HEK293 (cell line): ENCODE measurements around the gene SYNPO.

Experiments
- CTCF ChIA-PET: fragments of 350-600 bp; formaldehyde crosslinking; extraction: SDS; loops from one replicate; lab custom pipeline; 2021; ENCODE audit warnings: antibody characterized with exemption; lab: Yijun Ruan, JAX
- POLR2A ChIA-PET: fragments of 300-600 bp; formaldehyde crosslinking; extraction: SDS; loops from one replicate; lab custom pipeline; 2020; ENCODE audit warnings: antibody characterized with exemption, inconsistent platforms; lab: Yijun Ruan, JAX
- H3K27ac ChIP-seq: fragments of 200-500 bp; sonication (Bioruptor generic); 2 replicates; pipeline ENCODE4 v1.5.1; 2014; ENCODE audit warnings: low read depth, low read length, control low read depth, inconsistent platforms; ENCODE audit errors: extremely low read depth
- H3K36me3 ChIP-seq, 2 experiments: fragments of 200-500 bp in 1 of 2; sonication (Bioruptor generic) in 1 of 2; 1 replicate in 1 of 2; 2 replicates in 1 of 2; pipeline ENCODE4 v1.5.1; 2014 to 2017; ENCODE audit warnings: inconsistent platforms in 2 of 2, low read length in 2 of 2; ENCODE audit not compliant: control insufficient read depth in 2 of 2, insufficient read depth in 1 of 2
- H3K4me1 ChIP-seq: fragments of 200-500 bp; sonication (Bioruptor generic); 2 replicates; pipeline ENCODE4 v1.5.1; 2014; ENCODE audit warnings: mild to moderate bottlenecking, low read length, inconsistent platforms; ENCODE audit not compliant: control insufficient read depth, insufficient read depth
- H3K4me3 ChIP-seq: 2 replicates; pipeline ENCODE4 v1.5.1; 2011; ENCODE audit warnings: low read depth, mild to moderate bottlenecking, control low read depth, low read length, moderate library complexity
- H3K9me3 ChIP-seq: fragments of 200-500 bp; sonication (Bioruptor generic); 2 replicates; pipeline ENCODE4 v1.5.1; 2014; ENCODE audit warnings: low read depth, low read length, inconsistent platforms; ENCODE audit not compliant: control insufficient read depth, insufficient read depth
- KLF8 ChIP-seq: fragments of 450-650 bp; formaldehyde crosslinking; IDR thresholded peaks from 2 replicates; pipeline ENCODE4 v1.5.1; 2016; ENCODE audit warnings: missing biosample characterization, missing genetic modification characterization
- MZF1 ChIP-seq: fragments of 450-650 bp; formaldehyde crosslinking; IDR thresholded peaks from 2 replicates; pipeline ENCODE4 v1.5.1; 2017; ENCODE audit warnings: missing biosample characterization, missing genetic modification characterization, borderline replicate concordance
- ZBTB20 ChIP-seq: fragments of 450-650 bp; formaldehyde crosslinking; IDR thresholded peaks from 2 replicates; pipeline ENCODE4 v1.5.1; 2016; ENCODE audit warnings: missing biosample characterization, missing genetic modification characterization
- ZEB2 ChIP-seq: fragments of 450-650 bp; formaldehyde crosslinking; IDR thresholded peaks from 2 replicates; pipeline ENCODE4 v1.5.1; 2016; ENCODE audit warnings: missing biosample characterization, missing genetic modification characterization
- ZFHX2 ChIP-seq: fragments of 450-650 bp; formaldehyde crosslinking; conservative IDR thresholded peaks from 2 replicates; pipeline ENCODE4 v1.5.1; 2016; ENCODE audit warnings: missing biosample characterization, missing genetic modification characterization
- ZNF221 ChIP-seq: fragments of 450-650 bp; formaldehyde crosslinking; IDR thresholded peaks from 2 replicates; pipeline ENCODE4 v1.5.1; 2017; ENCODE audit warnings: missing biosample characterization, missing genetic modification characterization, borderline replicate concordance
- ZNF24 ChIP-seq: fragments of 450-650 bp; formaldehyde crosslinking; IDR thresholded peaks from 2 replicates; pipeline ENCODE4 v1.5.1; 2016; ENCODE audit warnings: missing biosample characterization, missing genetic modification characterization
- ZNF473 ChIP-seq: fragments of 450-650 bp; formaldehyde crosslinking; IDR thresholded peaks from 2 replicates; pipeline ENCODE4 v1.5.1; 2017; ENCODE audit warnings: missing biosample characterization, missing genetic modification characterization
- ZNF514 ChIP-seq: fragments of 450-650 bp; formaldehyde crosslinking; IDR thresholded peaks from 2 replicates; pipeline ENCODE4 v1.5.1; 2016; ENCODE audit warnings: missing biosample characterization, missing genetic modification characterization
- ZNF558 ChIP-seq: fragments of 450-650 bp; formaldehyde crosslinking; IDR thresholded peaks from 2 replicates; pipeline ENCODE4 v1.5.1; 2016; ENCODE audit warnings: missing biosample characterization, missing genetic modification characterization
- ZNF560 ChIP-seq: fragments of 450-650 bp; formaldehyde crosslinking; IDR thresholded peaks from 2 replicates; pipeline ENCODE4 v1.5.1; 2017; ENCODE audit warnings: missing biosample characterization, missing genetic modification characterization, borderline replicate concordance
- ZNF701 ChIP-seq: fragments of 450-650 bp; formaldehyde crosslinking; IDR thresholded peaks from 2 replicates; pipeline ENCODE4 v1.5.1; 2016; ENCODE audit warnings: missing biosample characterization, missing genetic modification characterization
- ZNF768 ChIP-seq: fragments of 450-650 bp; formaldehyde crosslinking; IDR thresholded peaks from 2 replicates; pipeline ENCODE4 v1.5.1; 2018; ENCODE audit warnings: missing biosample characterization, mild to moderate bottlenecking, missing genetic modification characterization
- TF ChIP-seq, protein P1 (sequence below): fragments of 450-650 bp; formaldehyde crosslinking; IDR thresholded peaks from 2 replicates; pipeline ENCODE4 v1.5.1; 2016; ENCODE audit warnings: missing biosample characterization, missing genetic modification characterization
- TF ChIP-seq, protein P2 (sequence below): fragments of 450-650 bp; formaldehyde crosslinking; IDR thresholded peaks from 2 replicates; pipeline ENCODE4 v1.5.1; 2016; ENCODE audit warnings: missing biosample characterization, missing genetic modification characterization, borderline replicate concordance
- TF ChIP-seq, protein P3 (sequence below): fragments of 450-650 bp; formaldehyde crosslinking; conservative IDR thresholded peaks from 2 replicates; pipeline ENCODE4 v1.5.1; 2016; ENCODE audit warnings: low read depth, missing biosample characterization, missing genetic modification characterization
- TF ChIP-seq, protein P4 (sequence below): fragments of 450-650 bp; formaldehyde crosslinking; IDR thresholded peaks from 2 replicates; pipeline ENCODE4 v1.5.1; 2016; ENCODE audit warnings: missing biosample characterization, missing genetic modification characterization
- TF ChIP-seq, protein P5 (sequence below): fragments of 450-650 bp; formaldehyde crosslinking; IDR thresholded peaks from 2 replicates; pipeline ENCODE4 v1.5.1; 2016; ENCODE audit warnings: missing biosample characterization, missing genetic modification characterization

SYNPO gene

GRCh38 chr5:150623878-150624216 is 16.6 kb upstream of the SYNPO start:
- ChIA-PET POLR2A (no interaction called here), CTCF (no interaction called here)
- TF ChIP-seq, protein P1, sequence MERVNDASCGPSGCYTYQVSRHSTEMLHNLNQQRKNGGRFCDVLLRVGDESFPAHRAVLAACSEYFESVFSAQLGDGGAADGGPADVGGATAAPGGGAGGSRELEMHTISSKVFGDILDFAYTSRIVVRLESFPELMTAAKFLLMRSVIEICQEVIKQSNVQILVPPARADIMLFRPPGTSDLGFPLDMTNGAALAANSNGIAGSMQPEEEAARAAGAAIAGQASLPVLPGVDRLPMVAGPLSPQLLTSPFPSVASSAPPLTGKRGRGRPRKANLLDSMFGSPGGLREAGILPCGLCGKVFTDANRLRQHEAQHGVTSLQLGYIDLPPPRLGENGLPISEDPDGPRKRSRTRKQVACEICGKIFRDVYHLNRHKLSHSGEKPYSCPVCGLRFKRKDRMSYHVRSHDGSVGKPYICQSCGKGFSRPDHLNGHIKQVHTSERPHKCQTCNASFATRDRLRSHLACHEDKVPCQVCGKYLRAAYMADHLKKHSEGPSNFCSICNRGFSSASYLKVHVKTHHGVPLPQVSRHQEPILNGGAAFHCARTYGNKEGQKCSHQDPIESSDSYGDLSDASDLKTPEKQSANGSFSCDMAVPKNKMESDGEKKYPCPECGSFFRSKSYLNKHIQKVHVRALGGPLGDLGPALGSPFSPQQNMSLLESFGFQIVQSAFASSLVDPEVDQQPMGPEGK (tag by site-specific recombination), result no peak
- TF ChIP-seq ZNF701 (tag by site-specific recombination) (no peak), MZF1 (tag by site-specific recombination) (no peak), KLF8 (tag by site-specific recombination) (no peak), ZNF514 (tag by site-specific recombination) (no peak), ZNF558 (tag by site-specific recombination) (no peak), ZFHX2 (no peak), ZNF473 (tag by site-specific recombination) (no peak)
- Histone ChIP-seq H3K4me1 (peaks cover 3% of the 10 kb centered on the region), H3K4me3 (no peak overlapping the region), H3K9me3 (no peaks in the 10 kb centered on the region), H3K27ac (no peak overlapping the region), H3K36me3 (no peaks in the 10 kb centered on the region)

- no peaks in the 10 kb centered on the region for H3K9me3 ChIP-seq
- ChIA-PET POLR2A (no interaction called here), CTCF (interaction anchor here (0.6 kb wide), 1 partner anchor 83 kb away, joined by 3 read pairs; no protein-coding TSS in a partner anchor)
- no peaks in the 10 kb centered on the region for H3K36me3 ChIP-seq
- peaks cover 3% of the 10 kb centered on the region for H3K4me1 ChIP-seq
- peak overlapping the region; percentile 47 for H3K4me3 ChIP-seq
- no peak overlapping the region; the same call in 1 of the 2 replicates for H3K27ac ChIP-seq
- TF ChIP-seq, protein P2, sequence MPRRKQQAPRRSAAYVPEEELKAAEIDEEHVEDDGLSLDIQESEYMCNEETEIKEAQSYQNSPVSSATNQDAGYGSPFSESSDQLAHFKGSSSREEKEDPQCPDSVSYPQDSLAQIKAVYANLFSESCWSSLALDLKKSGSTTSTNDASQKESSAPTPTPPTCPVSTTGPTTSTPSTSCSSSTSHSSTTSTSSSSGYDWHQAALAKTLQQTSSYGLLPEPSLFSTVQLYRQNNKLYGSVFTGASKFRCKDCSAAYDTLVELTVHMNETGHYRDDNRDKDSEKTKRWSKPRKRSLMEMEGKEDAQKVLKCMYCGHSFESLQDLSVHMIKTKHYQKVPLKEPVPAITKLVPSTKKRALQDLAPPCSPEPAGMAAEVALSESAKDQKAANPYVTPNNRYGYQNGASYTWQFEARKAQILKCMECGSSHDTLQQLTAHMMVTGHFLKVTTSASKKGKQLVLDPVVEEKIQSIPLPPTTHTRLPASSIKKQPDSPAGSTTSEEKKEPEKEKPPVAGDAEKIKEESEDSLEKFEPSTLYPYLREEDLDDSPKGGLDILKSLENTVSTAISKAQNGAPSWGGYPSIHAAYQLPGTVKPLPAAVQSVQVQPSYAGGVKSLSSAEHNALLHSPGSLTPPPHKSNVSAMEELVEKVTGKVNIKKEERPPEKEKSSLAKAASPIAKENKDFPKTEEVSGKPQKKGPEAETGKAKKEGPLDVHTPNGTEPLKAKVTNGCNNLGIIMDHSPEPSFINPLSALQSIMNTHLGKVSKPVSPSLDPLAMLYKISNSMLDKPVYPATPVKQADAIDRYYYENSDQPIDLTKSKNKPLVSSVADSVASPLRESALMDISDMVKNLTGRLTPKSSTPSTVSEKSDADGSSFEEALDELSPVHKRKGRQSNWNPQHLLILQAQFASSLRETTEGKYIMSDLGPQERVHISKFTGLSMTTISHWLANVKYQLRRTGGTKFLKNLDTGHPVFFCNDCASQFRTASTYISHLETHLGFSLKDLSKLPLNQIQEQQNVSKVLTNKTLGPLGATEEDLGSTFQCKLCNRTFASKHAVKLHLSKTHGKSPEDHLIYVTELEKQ (tag by site-specific recombination), result no peak
- TF ChIP-seq ZNF24 (tag by site-specific recombination) (no peak), ZNF221 (no peak), ZBTB20 (tag by site-specific recombination) (peak; percentile 23; the same call in 1 of the 2 replicates), ZEB2 (tag by site-specific recombination) (no peak), ZNF768 (tag by site-specific recombination) (no peak), ZNF560 (tag by site-specific recombination) (no peak)
- TF ChIP-seq, protein P3, sequence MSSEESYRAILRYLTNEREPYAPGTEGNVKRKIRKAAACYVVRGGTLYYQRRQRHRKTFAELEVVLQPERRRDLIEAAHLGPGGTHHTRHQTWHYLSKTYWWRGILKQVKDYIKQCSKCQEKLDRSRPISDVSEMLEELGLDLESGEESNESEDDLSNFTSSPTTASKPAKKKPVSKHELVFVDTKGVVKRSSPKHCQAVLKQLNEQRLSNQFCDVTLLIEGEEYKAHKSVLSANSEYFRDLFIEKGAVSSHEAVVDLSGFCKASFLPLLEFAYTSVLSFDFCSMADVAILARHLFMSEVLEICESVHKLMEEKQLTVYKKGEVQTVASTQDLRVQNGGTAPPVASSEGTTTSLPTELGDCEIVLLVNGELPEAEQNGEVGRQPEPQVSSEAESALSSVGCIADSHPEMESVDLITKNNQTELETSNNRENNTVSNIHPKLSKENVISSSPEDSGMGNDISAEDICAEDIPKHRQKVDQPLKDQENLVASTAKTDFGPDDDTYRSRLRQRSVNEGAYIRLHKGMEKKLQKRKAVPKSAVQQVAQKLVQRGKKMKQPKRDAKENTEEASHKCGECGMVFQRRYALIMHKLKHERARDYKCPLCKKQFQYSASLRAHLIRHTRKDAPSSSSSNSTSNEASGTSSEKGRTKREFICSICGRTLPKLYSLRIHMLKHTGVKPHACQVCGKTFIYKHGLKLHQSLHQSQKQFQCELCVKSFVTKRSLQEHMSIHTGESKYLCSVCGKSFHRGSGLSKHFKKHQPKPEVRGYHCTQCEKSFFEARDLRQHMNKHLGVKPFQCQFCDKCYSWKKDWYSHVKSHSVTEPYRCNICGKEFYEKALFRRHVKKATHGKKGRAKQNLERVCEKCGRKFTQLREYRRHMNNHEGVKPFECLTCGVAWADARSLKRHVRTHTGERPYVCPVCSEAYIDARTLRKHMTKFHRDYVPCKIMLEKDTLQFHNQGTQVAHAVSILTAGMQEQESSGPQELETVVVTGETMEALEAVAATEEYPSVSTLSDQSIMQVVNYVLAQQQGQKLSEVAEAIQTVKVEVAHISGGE (tag by site-specific recombination), result no peak
- TF ChIP-seq, protein P4, sequence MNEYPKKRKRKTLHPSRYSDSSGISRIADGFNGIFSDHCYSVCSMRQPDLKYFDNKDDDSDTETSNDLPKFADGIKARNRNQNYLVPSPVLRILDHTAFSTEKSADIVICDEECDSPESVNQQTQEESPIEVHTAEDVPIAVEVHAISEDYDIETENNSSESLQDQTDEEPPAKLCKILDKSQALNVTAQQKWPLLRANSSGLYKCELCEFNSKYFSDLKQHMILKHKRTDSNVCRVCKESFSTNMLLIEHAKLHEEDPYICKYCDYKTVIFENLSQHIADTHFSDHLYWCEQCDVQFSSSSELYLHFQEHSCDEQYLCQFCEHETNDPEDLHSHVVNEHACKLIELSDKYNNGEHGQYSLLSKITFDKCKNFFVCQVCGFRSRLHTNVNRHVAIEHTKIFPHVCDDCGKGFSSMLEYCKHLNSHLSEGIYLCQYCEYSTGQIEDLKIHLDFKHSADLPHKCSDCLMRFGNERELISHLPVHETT (tag by site-specific recombination), result no peak
- TF ChIP-seq, protein P5, sequence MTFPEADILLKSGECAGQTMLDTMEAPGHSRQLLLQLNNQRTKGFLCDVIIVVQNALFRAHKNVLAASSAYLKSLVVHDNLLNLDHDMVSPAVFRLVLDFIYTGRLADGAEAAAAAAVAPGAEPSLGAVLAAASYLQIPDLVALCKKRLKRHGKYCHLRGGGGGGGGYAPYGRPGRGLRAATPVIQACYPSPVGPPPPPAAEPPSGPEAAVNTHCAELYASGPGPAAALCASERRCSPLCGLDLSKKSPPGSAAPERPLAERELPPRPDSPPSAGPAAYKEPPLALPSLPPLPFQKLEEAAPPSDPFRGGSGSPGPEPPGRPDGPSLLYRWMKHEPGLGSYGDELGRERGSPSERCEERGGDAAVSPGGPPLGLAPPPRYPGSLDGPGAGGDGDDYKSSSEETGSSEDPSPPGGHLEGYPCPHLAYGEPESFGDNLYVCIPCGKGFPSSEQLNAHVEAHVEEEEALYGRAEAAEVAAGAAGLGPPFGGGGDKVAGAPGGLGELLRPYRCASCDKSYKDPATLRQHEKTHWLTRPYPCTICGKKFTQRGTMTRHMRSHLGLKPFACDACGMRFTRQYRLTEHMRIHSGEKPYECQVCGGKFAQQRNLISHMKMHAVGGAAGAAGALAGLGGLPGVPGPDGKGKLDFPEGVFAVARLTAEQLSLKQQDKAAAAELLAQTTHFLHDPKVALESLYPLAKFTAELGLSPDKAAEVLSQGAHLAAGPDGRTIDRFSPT (tag by site-specific recombination), result no peak
These were observed 15.9 kb upstream of the SYNPO start for GRCh38 chr5:150624334-150625163.
